Natural killer cell (primary cell): ENCODE results near the gene PHF14. TPM values are rescaled to one million over a fixed set of nuclear protein-coding genes. Genes with fewer than 3 reads are reported as not detected.

ENCODE experiments used
- ATAC-seq, 3 donors: fragments of 150-1000 bp in 2 of 3; fragments of 200-7000 bp in 1 of 3; cut with Tn5 transposase; 1 replicate in 1 of 3; 2 replicates in 2 of 3; pipeline ENCODE4 v1.10.0; 2021; ENCODE audit warnings: mild to moderate bottlenecking in 2 of 3, moderate library complexity in 2 of 3
- DNase-seq, 2 donors: peaks; one replicate each; pipeline versions ENCODE4 v3.0.0 to v3.0.0-alpha.2; 2013 to 2021; ENCODE audit warnings: mixed read lengths in 1 of 2
- H3K27ac ChIP-seq: one replicate; pipeline ENCODE4 v1.5.1; 2013; ENCODE audit warnings: mild to moderate bottlenecking, low read length
- H3K27me3 ChIP-seq: one replicate; pipeline ENCODE4 v1.6.1; 2013; ENCODE audit warnings: low read length; ENCODE audit not compliant: control insufficient read depth, insufficient read depth
- H3K36me3 ChIP-seq: one replicate; pipeline ENCODE4 v1.6.1; 2013; ENCODE audit warnings: low read length; ENCODE audit not compliant: control insufficient read depth, insufficient read depth
- H3K4me1 ChIP-seq: one replicate; pipeline ENCODE4 v1.6.1; 2013; ENCODE audit warnings: low read length; ENCODE audit not compliant: control insufficient read depth, insufficient read depth
- H3K4me3 ChIP-seq: one replicate; pipeline ENCODE4 v1.5.1; 2013; ENCODE audit warnings: low read length
- H3K9me3 ChIP-seq: one replicate; pipeline ENCODE4 v1.6.1; 2013; ENCODE audit warnings: low read length; ENCODE audit not compliant: control insufficient read depth, insufficient read depth
- H3K27ac Mint-ChIP-seq, 2 donors: one replicate each; pipeline ENCODE4 v1.8.0; 2022; ENCODE audit warnings: mild to moderate bottlenecking in 2 of 2, mixed read lengths in 2 of 2, moderate library complexity in 1 of 2
- H3K27me3 Mint-ChIP-seq, 2 donors: one replicate each; pipeline ENCODE4 v1.8.0; 2022; ENCODE audit warnings: low read depth in 2 of 2, mixed read lengths in 2 of 2
- H3K36me3 Mint-ChIP-seq: one replicate; pipeline ENCODE4 v1.8.0; 2022; ENCODE audit warnings: mixed read lengths
- H3K4me1 Mint-ChIP-seq, 2 donors: one replicate each; pipeline ENCODE4 v1.8.0; 2022; ENCODE audit warnings: mixed read lengths in 2 of 2
- H3K4me3 Mint-ChIP-seq: one replicate; pipeline ENCODE4 v1.8.0; 2022; ENCODE audit warnings: mild to moderate bottlenecking, moderate library complexity, mixed read lengths
- H3K9me3 Mint-ChIP-seq, 2 donors: one replicate each; pipeline ENCODE4 v1.8.0; 2022; ENCODE audit warnings: mixed read lengths in 2 of 2
- CTCF ChIP-seq: fragments of 200-600 bp; IDR thresholded peaks from one replicate; pipeline ENCODE4 v1.8.0; 2022; ENCODE audit warnings: antibody characterized with exemption
- WGBS: methylation state at CpG from one replicate; pipeline ENCODE4 v1.1.7; 2013; ENCODE audit warnings: missing lambda C conversion rate; ENCODE audit not compliant: insufficient coverage; 5-methylcytosine and 5-hydroxymethylcytosine counted together
- intact Hi-C: fragments of 100-400 bp; cut with micrococcal nuclease; formaldehyde crosslinking; loops from one replicate; pipeline ENCODE4 v1.14.2; 2022
- total RNA-seq, 4 donors: library from RNA; stranded (reverse); fragments of 120-200 nt in 1 of 4; gene quantifications; one replicate each; pipeline versions ENCODE4 v1.2.3 to v1.2.4, GENCODE V29; 2013 to 2022

The PHF14 gene
- total RNA-seq, 3 donors from 2014 or later (not counting 1 experiment from before 2014, with no cell fraction given): 23.6 to 30.8 (median 27.7) TPM

GRCh38 chr7:11188529-11189310 is 215.0 kb downstream of the PHF14 start:
- Histone ChIP-seq H3K4me3 (no peak overlapping the region), H3K9me3 (no peaks in the 10 kb centered on the region), H3K4me1 (no peaks in the 10 kb centered on the region), H3K27ac (no peak overlapping the region), H3K27me3 (no peaks in the 10 kb centered on the region), H3K36me3 (no peaks in the 10 kb centered on the region)
- H3K27ac Mint-ChIP-seq: no peak overlapping the region
- ATAC-seq (no peak), DNase-seq (no peak)
- no peak overlapping the region for H3K4me3 Mint-ChIP-seq
- peaks cover 5 to 8% of the 10 kb centered on the region in 2 donors for H3K27me3 Mint-ChIP-seq
- H3K36me3 Mint-ChIP-seq: no peaks in the 10 kb centered on the region
- intact Hi-C loops: no loop called here
- 88% methylated on average over 7 of the region's 8 CpGs for WGBS
- H3K4me1 Mint-ChIP-seq: peaks cover 0 to 6% of the 10 kb centered on the region in 2 donors
- H3K9me3 Mint-ChIP-seq: no peaks in the 10 kb centered on the region
- TF ChIP-seq CTCF: no peak

- no peak for DNase-seq
- ATAC-seq: no peak
- Mint-ChIP-seq H3K27ac (no peak overlapping the region), H3K36me3 (no peaks in the 10 kb centered on the region), H3K27me3 (peaks cover 0 to 8% of the 10 kb centered on the region in 2 donors), H3K9me3 (no peaks in the 10 kb centered on the region), H3K4me3 (no peak overlapping the region), H3K4me1 (peaks cover 0 to 6% of the 10 kb centered on the region in 2 donors)
- Histone ChIP-seq H3K4me3 (no peak overlapping the region), H3K36me3 (no peaks in the 10 kb centered on the region), H3K27ac (no peak overlapping the region), H3K4me1 (no peaks in the 10 kb centered on the region), H3K27me3 (no peaks in the 10 kb centered on the region), H3K9me3 (no peaks in the 10 kb centered on the region)
- no peak for TF ChIP-seq CTCF
- 70% methylated on average over 2 of the region's 3 CpGs for WGBS
- intact Hi-C loops: no loop called here
Measured at GRCh38 chr7:11191081-11191480, 217.4 kb downstream of the PHF14 start.

GRCh38 chr7:11191574-11192220 is 218.0 kb downstream of the PHF14 start:
- intact Hi-C loops: no loop called here
- Histone ChIP-seq H3K9me3 (no peaks in the 10 kb centered on the region), H3K4me1 (no peaks in the 10 kb centered on the region), H3K27ac (no peak overlapping the region), H3K36me3 (no peaks in the 10 kb centered on the region), H3K27me3 (no peaks in the 10 kb centered on the region), H3K4me3 (no peak overlapping the region)
- no peak overlapping the region for H3K27ac Mint-ChIP-seq
- no peaks in the 10 kb centered on the region for H3K9me3 Mint-ChIP-seq
- no peak for TF ChIP-seq CTCF
- DNase-seq (no peak), ATAC-seq (no peak)
- H3K36me3 Mint-ChIP-seq: no peaks in the 10 kb centered on the region
- WGBS: 78% methylated on average over 2 of the region's 4 CpGs
- peaks cover 0 to 8% of the 10 kb centered on the region in 2 donors for H3K27me3 Mint-ChIP-seq
- H3K4me3 Mint-ChIP-seq: no peak overlapping the region
- peaks cover 0 to 6% of the 10 kb centered on the region in 2 donors for H3K4me1 Mint-ChIP-seq
